HepG2 (cell line): ENCODE measurements around the gene R3HDM4. TPM values are rescaled to one million over a fixed set of nuclear protein-coding genes. Genes with fewer than 3 reads are reported as not detected.

Source experiments
- ATAC-seq: fragments of 200-7000 bp; cut with Tn5 transposase; 3 replicates; pipeline ENCODE4 v1.9.1; 2020; ENCODE audit warnings: mild to moderate bottlenecking, moderate library complexity
- BruUV-seq: library from RNA; stranded (reverse); fragments of 400-500 nt; replicated peaks from 2 replicates; lab custom pipeline; 2021; lab: Mats Ljungman, UMichigan
- CTCF ChIA-PET: fragments of 300-600 bp; formaldehyde crosslinking; extraction: SDS; loops from one replicate; lab custom pipeline; 2021; ENCODE audit warnings: low total read pairs, inconsistent platforms, low intra/inter-chr PET ratio; lab: Yijun Ruan, JAX
- POLR2A ChIA-PET: fragments of 350-600 bp; sonication (Branson Sonifier 250); formaldehyde crosslinking; loops from one replicate; lab custom pipeline; 2020; ENCODE audit warnings: antibody characterized with exemption, inconsistent platforms; lab: Yijun Ruan, JAX
- DNase-seq: peaks from one replicate; pipeline ENCODE4 v3.0.0-alpha.2; 2015; ENCODE audit warnings: low spot score
- FAIRE-seq: peaks from 3 replicates; lab custom pipeline; 2011; peaks lifted over from hg19 to GRCh38; lab: Jason Lieb, UNC
- H2AFZ ChIP-seq: one replicate; pipeline ENCODE4 v1.6.1; 2011; ENCODE audit warnings: low read length, inconsistent platforms
- H3K27ac ChIP-seq: fragments of 300-600 bp; 3 replicates; pipeline ENCODE4 v1.8.0; 2011; ENCODE audit warnings: mixed run types, mild to moderate bottlenecking, mixed read lengths, low read length, inconsistent platforms; ENCODE audit not compliant: insufficient read depth; ENCODE audit errors: extremely low read length
- H3K27me3 ChIP-seq, 2 experiments: fragments of 200-600 bp in 1 of 2; 2 replicates in 1 of 2; 3 replicates in 1 of 2; pipeline versions ENCODE4 v1.6.0 to v1.8.0; 2011; ENCODE audit warnings: low read length in 2 of 2, mild to moderate bottlenecking in 2 of 2, moderate library complexity in 2 of 2, inconsistent platforms in 1 of 2; ENCODE audit not compliant: insufficient read depth in 2 of 2, control insufficient read depth in 1 of 2
- H3K36me3 ChIP-seq, 2 experiments: fragments of 200-600 bp in 1 of 2; replicated peaks in 1 of 2; 2 replicates in 1 of 2; 3 replicates in 1 of 2; pipeline versions ENCODE4 v1.5.1 to v1.8.0; 2011; ENCODE audit warnings: low read length in 2 of 2, inconsistent platforms in 1 of 2; ENCODE audit not compliant: insufficient read depth in 2 of 2, control insufficient read depth in 1 of 2
- H3K4me1 ChIP-seq: 2 replicates; pipeline ENCODE4 v1.5.1; 2012; ENCODE audit warnings: low read length, inconsistent platforms; ENCODE audit not compliant: insufficient read depth
- H3K4me2 ChIP-seq: 2 replicates; pipeline ENCODE4 v1.6.0; 2011; ENCODE audit warnings: low read depth, low read length, inconsistent platforms
- H3K4me3 ChIP-seq, 3 experiments: fragments of 200-600 bp in 1 of 3; sonication (generic), shearing (Covaris generic) in 1 of 3; replicated peaks in 1 of 3; 2 replicates each; pipeline ENCODE4 v1.5.1; 2011 to 2016; ENCODE audit warnings: low read length in 3 of 3, inconsistent platforms in 2 of 3, low read depth in 2 of 3, mild to moderate bottlenecking in 2 of 3, control low read depth in 1 of 3, mixed read lengths in 1 of 3; ENCODE audit not compliant: insufficient read depth in 1 of 3
- H3K79me2 ChIP-seq: one replicate; pipeline ENCODE4 v1.6.1; 2011; ENCODE audit warnings: low read length, inconsistent platforms; ENCODE audit not compliant: insufficient read depth
- H3K9ac ChIP-seq: 2 replicates; pipeline ENCODE4 v1.6.0; 2011; ENCODE audit warnings: mild to moderate bottlenecking, low read depth, low read length, inconsistent platforms; ENCODE audit not compliant: insufficient read depth
- H3K9me3 ChIP-seq: 2 replicates; pipeline ENCODE4 v1.5.1; 2012; ENCODE audit warnings: mild to moderate bottlenecking, low read length
- H4K20me1 ChIP-seq: 2 replicates; pipeline ENCODE4 v1.6.0; 2011; ENCODE audit warnings: inconsistent platforms, mild to moderate bottlenecking, low read length, moderate library complexity; ENCODE audit not compliant: insufficient read depth
- GATA4 ChIP-seq: sonication (generic); IDR thresholded peaks from 2 replicates; pipeline ENCODE4 v1.6.1; 2016; ENCODE audit warnings: antibody characterized with exemption, low read depth, borderline replicate concordance
- PRMT3 ChIP-seq: sonication (generic); formaldehyde crosslinking; IDR thresholded peaks from 2 replicates; pipeline ENCODE4 v1.8.1; 2022; ENCODE audit warnings: low read depth, mild to moderate bottlenecking, moderate library complexity, missing genetic modification reagents, borderline replicate concordance
- RXRB ChIP-seq: IDR thresholded peaks from 2 replicates; pipeline ENCODE4 v1.6.1; 2016; ENCODE audit warnings: borderline replicate concordance, missing genetic modification reagents, missing compliant biosample characterization
- THYN1 ChIP-seq: sonication (generic); formaldehyde crosslinking; IDR thresholded peaks from 2 replicates; pipeline ENCODE4 v1.8.1; 2023; ENCODE audit warnings: low read depth, mild to moderate bottlenecking, moderate library complexity, missing genetic modification reagents, borderline replicate concordance
- ZBTB42 ChIP-seq: sonication (generic); formaldehyde crosslinking; IDR thresholded peaks from 2 replicates; pipeline ENCODE4 v1.5.0; 2020; ENCODE audit warnings: mild to moderate bottlenecking, missing genetic modification reagents
- ZNF547 ChIP-seq: sonication (generic); formaldehyde crosslinking; IDR thresholded peaks from 2 replicates; pipeline ENCODE4 v1.5.1; 2020; ENCODE audit warnings: mild to moderate bottlenecking, missing genetic modification reagents
- ZSCAN21 ChIP-seq: sonication (generic); formaldehyde crosslinking; IDR thresholded peaks from 2 replicates; pipeline ENCODE4 v1.8.0; 2022; ENCODE audit warnings: mild to moderate bottlenecking, missing genetic modification reagents, moderate library complexity, borderline replicate concordance
- ZSCAN22 ChIP-seq: sonication (generic); formaldehyde crosslinking; IDR thresholded peaks from 2 replicates; pipeline ENCODE4 v1.4.0; 2020; ENCODE audit warnings: mild to moderate bottlenecking, missing genetic modification reagents
- WGBS: methylation state at CpG from one replicate; pipeline ENCODE4 v1.1.6; 2017; ENCODE audit warnings: low lambda C conversion rate; 5-methylcytosine and 5-hydroxymethylcytosine counted together
- in situ Hi-C: cut with HindIII; loops from 2 replicates; pipeline ENCODE4 v1.10.0; 2017; ENCODE audit warnings: low pct_unique_long_range_greater_than_20kb; ENCODE audit not compliant: extremely low pct_ligation_motif_present
- intact Hi-C: fragments of 100-400 bp; cut with micrococcal nuclease; formaldehyde crosslinking; loops from one replicate; pipeline ENCODE4 v1.10.0; 2022; ENCODE audit not compliant: unreplicated experiment
- polyA plus RNA-seq, 8 experiments: library from polyadenylated mRNA; depleted of rRNA in 3 of 8; stranded (reverse) in 7 of 8; unstranded in 1 of 8; fragments of >200 nt; fragmentation: Illumina TruSeq in 4 of 8; extraction: Trizol in 4 of 8; gene quantifications; 2 replicates each; pipeline versions ENCODE4 v1.2.1 to v1.2.3, GENCODE V29; 2011 to 2016; ENCODE audit warnings: low read depth in 4 of 8, missing spikeins in 1 of 8, mixed read lengths in 1 of 8; ENCODE audit not compliant: insufficient read depth in 1 of 8
- total RNA-seq, 5 experiments: library from RNA; depleted of rRNA; stranded (reverse); fragments of >200 nt; fragmentation: Illumina TruSeq; extraction: Trizol; gene quantifications; 2 replicates each; pipeline ENCODE4 v1.2.3, GENCODE V29; 2016; ENCODE audit warnings: low read depth in 1 of 5
- TF ChIP-seq, protein P1 (sequence below): sonication (generic); formaldehyde crosslinking; conservative IDR thresholded peaks from 2 replicates; pipeline ENCODE4 v1.4.0; 2020; ENCODE audit warnings: missing genetic modification reagents
- TF ChIP-seq, protein P2 (sequence below): sonication (generic); formaldehyde crosslinking; IDR thresholded peaks from 2 replicates; pipeline ENCODE4 v1.8.1; 2023; ENCODE audit warnings: mild to moderate bottlenecking, inconsistent platforms, moderate library complexity, missing genetic modification reagents, borderline replicate concordance
- TF ChIP-seq, protein P3 (sequence below): IDR thresholded peaks from 2 replicates; pipeline ENCODE4 v1.4.0; 2020; ENCODE audit warnings: mild to moderate bottlenecking, missing genetic modification reagents
- TF ChIP-seq, protein P4 (sequence below): sonication (generic); formaldehyde crosslinking; IDR thresholded peaks from 2 replicates; pipeline ENCODE4 v1.8.0; 2022; ENCODE audit warnings: mild to moderate bottlenecking, missing genetic modification reagents, borderline replicate concordance

R3HDM4 gene
- total and polyA plus RNA-seq, 2 of the 13 experiments (the other 11 are each of a cell fraction or from before 2014, with no cell fraction given) = 26.2 to 26.9 TPM

DNA sequence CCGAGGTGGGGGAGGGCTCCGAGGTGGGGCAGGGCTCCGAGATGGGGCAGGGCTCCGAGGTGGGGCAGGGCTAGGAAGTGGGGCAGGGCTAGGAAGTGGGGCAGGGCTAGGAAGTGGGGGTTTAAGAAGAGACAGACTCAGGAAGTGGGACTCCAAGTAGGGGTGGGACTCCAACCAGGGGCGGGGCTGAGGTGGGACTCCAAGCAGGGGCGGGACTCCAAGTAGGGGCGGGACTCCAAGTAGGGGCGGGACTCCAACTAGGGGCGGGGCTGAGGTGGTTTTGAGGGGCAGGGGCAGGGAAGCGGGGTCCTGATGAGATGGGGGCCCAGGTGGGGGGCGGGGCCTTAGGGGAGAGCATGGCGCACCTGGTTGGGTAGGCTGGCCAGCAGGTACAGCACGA, 39.9 kb downstream of the R3HDM4 start:
- Histone ChIP-seq H4K20me1 (no peaks in the 10 kb centered on the region), H3K4me2 (no peak overlapping the region), H3K36me3 (peaks cover 4 to 6% of the 10 kb centered on the region in 2 experiments; a peak in 3 of 5 replicates), H3K4me3 (no peak overlapping the region), H3K27me3 (no peaks in the 10 kb centered on the region), H3K9ac (no peak overlapping the region), H2AFZ (no peak overlapping the region), H3K79me2 (no peaks in the 10 kb centered on the region), H3K27ac (no peak overlapping the region), H3K9me3 (no peaks in the 10 kb centered on the region), H3K4me1 (no peaks in the 10 kb centered on the region)
- BruUV-seq = no TSS peak
- in situ Hi-C loops (no loop called here), intact Hi-C loops (no loop called here)
- ChIA-PET CTCF (no interaction called here), POLR2A (no interaction called here)
- no peak for FAIRE-seq
- ATAC-seq = no peak
- DNase-seq = no peak
- 95% methylated on average over 13 of the region's 13 CpGs for WGBS
- TF ChIP-seq RXRB (CRISPR knock-in tag) = no peak
- no peak for TF ChIP-seq ZBTB42 (CRISPR knock-in tag)
- no peak for TF ChIP-seq ZSCAN22 (CRISPR knock-in tag)
- TF ChIP-seq, protein P1, sequence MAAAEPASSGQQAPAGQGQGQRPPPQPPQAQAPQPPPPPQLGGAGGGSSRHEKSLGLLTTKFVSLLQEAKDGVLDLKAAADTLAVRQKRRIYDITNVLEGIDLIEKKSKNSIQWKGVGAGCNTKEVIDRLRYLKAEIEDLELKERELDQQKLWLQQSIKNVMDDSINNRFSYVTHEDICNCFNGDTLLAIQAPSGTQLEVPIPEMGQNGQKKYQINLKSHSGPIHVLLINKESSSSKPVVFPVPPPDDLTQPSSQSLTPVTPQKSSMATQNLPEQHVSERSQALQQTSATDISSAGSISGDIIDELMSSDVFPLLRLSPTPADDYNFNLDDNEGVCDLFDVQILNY (CRISPR knock-in tag) = no peak
- no peak for TF ChIP-seq THYN1 (CRISPR knock-in tag)
- TF ChIP-seq PRMT3 (CRISPR knock-in tag) = no peak
- TF ChIP-seq, protein P2, sequence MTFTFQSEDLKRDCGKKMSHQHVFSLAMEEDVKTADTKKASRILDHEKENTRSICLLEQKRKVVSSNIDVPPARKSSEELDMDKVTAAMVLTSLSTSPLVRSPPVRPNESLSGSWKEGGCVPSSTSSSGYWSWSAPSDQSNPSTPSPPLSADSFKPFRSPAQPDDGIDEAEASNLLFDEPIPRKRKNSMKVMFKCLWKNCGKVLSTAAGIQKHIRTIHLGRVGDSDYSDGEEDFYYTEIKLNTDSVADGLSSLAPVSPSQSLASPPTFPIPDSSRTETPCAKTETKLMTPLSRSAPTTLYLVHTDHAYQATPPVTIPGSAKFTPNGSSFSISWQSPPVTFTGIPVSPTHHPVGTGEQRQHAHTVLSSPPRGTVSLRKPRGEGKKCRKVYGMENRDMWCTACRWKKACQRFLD (CRISPR knock-in tag) = no peak
- no peak for TF ChIP-seq GATA4
- TF ChIP-seq ZNF547 (CRISPR knock-in tag) = no peak
- TF ChIP-seq, protein P3, sequence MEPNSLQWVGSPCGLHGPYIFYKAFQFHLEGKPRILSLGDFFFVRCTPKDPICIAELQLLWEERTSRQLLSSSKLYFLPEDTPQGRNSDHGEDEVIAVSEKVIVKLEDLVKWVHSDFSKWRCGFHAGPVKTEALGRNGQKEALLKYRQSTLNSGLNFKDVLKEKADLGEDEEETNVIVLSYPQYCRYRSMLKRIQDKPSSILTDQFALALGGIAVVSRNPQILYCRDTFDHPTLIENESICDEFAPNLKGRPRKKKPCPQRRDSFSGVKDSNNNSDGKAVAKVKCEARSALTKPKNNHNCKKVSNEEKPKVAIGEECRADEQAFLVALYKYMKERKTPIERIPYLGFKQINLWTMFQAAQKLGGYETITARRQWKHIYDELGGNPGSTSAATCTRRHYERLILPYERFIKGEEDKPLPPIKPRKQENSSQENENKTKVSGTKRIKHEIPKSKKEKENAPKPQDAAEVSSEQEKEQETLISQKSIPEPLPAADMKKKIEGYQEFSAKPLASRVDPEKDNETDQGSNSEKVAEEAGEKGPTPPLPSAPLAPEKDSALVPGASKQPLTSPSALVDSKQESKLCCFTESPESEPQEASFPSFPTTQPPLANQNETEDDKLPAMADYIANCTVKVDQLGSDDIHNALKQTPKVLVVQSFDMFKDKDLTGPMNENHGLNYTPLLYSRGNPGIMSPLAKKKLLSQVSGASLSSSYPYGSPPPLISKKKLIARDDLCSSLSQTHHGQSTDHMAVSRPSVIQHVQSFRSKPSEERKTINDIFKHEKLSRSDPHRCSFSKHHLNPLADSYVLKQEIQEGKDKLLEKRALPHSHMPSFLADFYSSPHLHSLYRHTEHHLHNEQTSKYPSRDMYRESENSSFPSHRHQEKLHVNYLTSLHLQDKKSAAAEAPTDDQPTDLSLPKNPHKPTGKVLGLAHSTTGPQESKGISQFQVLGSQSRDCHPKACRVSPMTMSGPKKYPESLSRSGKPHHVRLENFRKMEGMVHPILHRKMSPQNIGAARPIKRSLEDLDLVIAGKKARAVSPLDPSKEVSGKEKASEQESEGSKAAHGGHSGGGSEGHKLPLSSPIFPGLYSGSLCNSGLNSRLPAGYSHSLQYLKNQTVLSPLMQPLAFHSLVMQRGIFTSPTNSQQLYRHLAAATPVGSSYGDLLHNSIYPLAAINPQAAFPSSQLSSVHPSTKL (CRISPR knock-in tag) = no peak
- TF ChIP-seq, protein P4, sequence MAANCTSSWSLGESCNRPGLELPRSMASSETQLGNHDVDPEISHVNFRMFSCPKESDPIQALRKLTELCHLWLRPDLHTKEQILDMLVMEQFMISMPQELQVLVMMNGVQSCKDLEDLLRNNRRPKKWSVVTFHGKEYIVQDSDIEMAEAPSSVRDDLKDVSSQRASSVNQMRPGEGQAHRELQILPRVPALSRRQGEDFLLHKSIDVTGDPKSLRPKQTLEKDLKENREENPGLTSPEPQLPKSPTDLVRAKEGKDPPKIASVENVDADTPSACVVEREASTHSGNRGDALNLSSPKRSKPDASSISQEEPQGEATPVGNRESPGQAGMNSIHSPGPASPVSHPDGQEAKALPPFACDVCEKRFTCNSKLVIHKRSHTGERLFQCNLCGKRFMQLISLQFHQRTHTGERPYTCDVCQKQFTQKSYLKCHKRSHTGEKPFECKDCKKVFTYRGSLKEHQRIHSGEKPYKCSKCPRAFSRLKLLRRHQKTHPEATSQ (CRISPR knock-in tag) = no peak
- TF ChIP-seq ZSCAN21 (CRISPR knock-in tag) = no peak
